ENCODE measurements around the gene FAM177A1.
"Not testable (repeated sequence)": the region's sequence is repeated elsewhere in the genome, so short reads cannot be mapped to it uniquely, and the experiment has no call there.

The FAM177A1 gene

DNA sequence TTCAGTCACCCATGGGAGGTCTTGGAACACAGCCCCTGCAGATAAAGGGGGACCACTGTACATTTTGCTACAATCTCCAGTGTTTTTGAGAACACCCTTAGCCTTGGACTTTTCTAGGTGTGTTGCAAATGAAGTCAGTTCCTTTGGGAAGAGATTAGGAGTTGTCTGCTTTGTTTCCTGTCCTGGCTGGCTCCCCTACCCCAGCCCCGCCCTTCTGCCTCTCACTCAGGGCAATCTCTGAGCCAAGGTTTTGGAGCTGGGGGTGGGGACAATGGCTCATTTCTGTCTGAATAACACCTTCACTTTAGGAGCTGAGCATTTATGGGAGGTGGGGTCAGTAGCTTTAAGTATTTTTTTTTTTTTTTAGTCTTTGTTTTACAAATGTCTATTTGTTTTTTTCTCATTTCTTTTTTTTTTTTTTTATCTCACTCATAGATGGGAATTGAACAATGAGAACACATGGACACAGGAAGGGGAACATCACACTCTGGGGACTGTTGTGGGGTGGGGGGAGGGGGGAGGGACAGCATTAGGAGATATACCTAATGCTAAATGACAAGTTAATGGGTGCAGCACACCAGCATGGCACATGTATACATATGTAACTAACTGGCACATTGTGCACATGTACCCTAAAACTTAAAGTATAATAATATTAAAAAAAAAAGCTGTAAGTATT, 15.2 kb downstream of the FAM177A1 start:
- not testable (repeated sequence) for DNase-seq (ENCODE audit: extremely low read depth in 1 of 2, low read depth in 1 of 2)

DNA sequence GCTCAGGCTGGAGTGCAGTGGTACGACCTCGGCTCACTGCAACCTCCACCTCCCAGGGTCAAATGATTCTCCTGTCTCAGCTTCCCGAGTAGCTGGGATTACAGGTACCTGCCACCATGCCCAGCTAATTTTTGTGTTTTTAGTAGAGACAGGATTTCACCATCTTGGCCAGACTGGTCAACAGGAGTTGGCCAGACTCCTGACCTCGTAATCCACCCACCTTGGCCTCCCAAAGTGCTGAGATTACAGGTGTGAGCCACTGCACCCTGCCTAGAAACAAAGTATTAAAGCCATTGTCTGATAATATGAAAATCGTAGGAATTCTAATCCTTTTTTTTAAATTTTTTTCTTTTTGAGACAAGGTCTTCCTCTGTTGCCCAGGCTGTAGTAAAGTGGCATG, 19.7 kb downstream of the FAM177A1 start:
- DNase-seq (ENCODE audit: extremely low read depth in 1 of 2, low read depth in 1 of 2) = not testable (repeated sequence)

DNA sequence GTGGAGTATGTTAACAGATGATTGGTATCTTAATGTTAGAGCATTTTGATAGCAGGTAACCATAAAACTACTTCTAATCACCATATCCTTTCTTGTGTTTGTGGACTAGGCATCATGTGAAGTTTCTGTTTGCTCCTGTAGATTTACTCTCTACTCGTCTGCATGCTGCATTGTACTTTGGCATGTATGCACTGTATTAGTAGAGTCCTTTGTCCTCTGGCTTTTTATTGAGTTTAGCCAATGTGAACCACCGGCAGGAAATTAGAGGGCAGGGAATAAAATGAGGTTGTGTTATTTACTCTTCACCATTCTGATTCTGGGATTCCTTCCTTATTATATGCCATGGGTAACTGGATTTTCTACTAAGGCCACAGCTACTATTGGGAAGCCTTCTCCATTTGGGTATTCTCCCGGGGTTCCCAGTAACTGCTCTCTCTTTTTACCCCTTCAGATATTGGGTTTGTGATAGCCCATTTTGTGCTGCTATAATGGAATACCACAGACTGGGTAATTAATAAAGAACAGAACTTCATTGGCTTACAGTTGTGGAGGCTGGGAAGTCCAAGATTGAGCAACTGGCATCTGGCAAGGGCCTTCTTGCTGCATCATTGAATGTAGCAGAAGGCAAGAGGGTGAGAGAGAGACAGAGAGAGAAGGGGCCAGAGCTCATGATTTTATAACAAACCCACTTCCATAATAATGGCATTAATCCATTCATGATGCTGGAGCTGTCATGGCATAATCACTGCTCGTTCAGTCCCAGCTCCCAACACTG, 22.4 kb downstream of the FAM177A1 start:
- DNase-seq (ENCODE audit: extremely low read depth in 1 of 2, low read depth in 1 of 2) = no peak

DNA sequence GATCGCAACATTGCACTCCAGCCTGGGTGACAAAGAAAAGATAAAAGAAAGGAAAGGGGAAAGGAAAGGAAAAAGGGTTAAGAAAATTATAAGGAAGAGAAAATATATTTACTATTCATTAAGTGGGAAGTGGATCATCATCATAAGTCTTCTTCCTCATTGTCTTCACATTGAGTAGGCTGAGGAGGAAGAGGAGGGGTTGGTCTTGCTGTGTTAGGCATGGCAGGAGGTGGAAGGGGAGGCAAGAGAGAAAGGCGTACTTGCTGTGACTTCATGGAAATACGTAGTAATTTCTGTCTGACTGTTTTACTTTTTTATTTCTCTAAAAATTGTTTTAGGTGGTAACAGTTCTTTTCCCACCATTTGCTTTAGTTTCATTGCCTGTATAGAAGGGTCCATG, 26.2 kb downstream of the FAM177A1 start:
- DNase-seq (ENCODE audit: extremely low read depth in 1 of 2, low read depth in 1 of 2) = no peak

DNA sequence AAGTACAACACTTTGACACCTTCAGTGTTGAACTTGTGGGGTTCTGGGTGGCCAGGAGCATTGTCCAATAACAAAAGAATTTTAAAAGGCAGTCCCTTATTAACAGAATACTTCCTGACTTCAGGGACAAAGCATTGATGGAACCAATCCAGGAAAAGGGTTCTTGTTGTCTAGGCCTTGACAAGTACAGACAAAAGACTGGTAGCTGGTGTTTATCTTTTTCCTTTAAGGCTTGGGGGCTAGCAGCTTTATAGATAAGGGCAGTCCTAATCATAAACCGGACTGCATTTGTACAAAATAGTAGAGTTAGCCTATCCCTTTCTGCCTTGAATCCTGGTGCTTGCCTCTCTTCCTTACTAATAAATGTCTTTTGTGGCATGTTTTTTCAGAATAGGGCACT, 27.4 kb downstream of the FAM177A1 start:
- DNase-seq (ENCODE audit: extremely low read depth in 1 of 2, low read depth in 1 of 2) = no peak

DNA sequence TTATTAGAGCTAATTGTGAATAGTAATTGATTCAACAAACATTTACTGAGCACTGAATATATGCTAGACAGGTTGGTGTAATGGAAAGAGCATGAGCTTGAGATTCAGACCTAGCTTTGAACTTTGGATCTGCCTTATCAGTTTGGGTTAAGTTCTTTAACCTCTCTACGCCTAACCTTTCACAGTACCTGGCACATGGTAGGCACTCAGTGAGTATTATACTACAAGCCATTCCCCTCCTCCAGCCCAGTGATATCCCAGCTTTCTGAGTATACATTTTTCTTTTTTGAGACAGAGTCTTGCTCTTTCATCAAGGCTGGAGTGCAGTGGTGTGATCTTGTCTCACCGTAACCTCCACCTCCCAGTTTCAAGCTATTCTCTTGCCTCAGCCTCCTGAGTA, 32.0 kb downstream of the FAM177A1 start:
- no peak for DNase-seq (ENCODE audit: extremely low read depth in 1 of 2, low read depth in 1 of 2)

DNA sequence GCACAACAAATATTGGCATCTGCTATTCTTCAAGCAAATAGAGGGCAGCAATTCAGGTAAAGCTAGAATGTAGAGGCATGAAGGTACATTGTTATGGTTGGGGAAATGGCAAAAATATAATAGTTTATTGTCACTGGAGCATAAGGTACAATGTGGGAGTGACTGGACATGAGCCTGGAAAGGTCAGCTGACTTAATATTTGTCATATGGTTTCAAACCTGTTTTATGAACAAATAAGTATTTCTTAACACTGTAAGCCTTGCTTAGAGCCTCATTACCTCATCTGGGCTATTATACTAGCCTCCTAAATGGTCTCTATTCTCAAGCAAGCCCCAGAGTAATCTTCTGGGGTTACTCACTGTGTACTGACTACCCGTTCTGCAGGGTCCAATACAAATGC, 33.7 kb downstream of the FAM177A1 start:
- no peak for DNase-seq (ENCODE audit: extremely low read depth in 1 of 2, low read depth in 1 of 2)

DNA sequence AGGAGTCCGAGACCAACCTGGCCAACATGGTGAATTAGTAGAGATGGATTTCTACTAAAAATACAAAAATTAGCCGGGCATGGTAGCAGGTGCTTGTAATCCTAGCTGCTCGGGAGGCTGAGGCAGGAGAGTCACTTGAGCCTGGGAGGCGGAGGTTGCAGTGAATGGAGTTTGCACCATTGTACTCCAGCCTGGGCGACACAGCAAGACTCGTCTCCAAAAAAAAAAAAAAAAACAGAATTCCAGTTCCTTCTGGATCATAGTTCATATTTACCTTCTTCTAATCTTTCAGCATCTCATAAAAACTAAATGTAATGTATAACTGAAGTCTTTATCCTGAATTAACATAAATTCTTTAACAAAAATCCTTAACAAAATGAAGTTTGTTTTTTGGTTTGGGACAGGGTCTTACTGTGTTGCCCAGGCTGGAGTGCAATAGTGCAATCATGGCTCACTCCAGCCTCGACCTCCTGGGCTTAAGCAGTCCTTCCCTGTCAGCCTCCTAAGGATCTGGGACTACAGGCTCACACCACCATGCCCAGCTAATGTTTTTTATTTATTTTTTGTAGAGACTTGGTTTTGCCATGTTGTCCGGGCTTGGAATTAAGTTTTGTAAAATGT, 37.6 kb downstream of the FAM177A1 start:
- DNase-seq (ENCODE audit: extremely low read depth in 1 of 2, low read depth in 1 of 2) = no peak

DNA sequence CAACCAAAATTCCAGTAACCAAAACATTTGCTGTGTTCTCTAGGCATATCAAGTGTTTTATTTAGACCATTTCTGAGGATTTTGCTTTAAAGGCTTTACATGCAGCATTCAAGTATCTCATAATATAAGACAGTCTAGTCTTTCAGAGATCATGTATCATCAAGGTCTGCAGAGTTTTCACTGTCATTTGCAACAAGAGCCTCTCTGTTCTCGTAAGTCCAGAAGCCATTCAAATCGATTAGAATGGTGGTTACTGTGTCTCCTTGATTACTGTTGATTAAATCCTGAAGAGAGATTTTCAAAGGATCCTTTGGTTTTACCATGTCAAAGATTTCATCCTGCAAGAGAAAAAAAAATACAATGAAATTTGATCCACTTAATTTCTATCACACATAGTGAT, 39.4 kb downstream of the FAM177A1 start:
- DNase-seq (ENCODE audit: extremely low read depth in 1 of 2, low read depth in 1 of 2) = no peak

DNA sequence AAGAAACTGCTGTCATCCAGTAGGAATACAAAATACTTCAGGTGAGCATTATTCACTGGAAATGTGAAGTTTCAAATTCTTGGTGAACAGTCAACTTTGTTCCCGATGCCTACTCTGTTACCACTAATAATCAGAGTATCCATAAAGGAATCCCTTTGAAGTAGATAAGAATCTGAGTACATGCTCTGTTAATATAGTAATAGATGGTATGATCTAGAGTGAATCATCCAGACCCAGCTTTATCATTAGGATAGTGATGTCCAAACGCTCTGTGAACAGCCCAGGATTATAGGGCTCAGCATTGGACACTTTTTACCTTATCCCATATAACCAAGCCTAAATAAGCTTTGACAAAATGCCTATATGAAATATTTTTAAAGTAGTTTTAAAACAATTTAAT, 42.4 kb downstream of the FAM177A1 start:
- DNase-seq (ENCODE audit: extremely low read depth in 1 of 2, low read depth in 1 of 2) = no peak

DNA sequence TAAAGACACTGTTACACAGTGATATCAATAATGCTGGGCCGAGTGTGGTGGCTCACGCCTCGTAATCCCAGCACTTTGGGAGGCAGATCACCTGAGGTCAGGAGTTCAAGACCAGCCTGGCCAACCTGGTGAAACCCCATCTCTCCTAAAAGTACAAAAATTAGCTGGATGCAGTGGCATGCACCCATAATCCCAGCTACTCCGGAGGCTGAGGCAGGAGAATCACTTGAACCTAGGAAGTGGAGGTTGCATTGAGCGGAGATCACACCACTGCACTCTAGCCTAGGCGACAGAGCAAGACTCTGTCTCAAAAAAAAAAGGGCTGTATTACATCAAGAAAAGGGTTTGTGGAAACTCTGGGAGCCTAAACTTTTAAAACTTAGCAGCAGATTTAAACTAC, 48.6 kb downstream of the FAM177A1 start:
- DNase-seq (ENCODE audit: extremely low read depth in 1 of 2, low read depth in 1 of 2) = not testable (repeated sequence)

DNA sequence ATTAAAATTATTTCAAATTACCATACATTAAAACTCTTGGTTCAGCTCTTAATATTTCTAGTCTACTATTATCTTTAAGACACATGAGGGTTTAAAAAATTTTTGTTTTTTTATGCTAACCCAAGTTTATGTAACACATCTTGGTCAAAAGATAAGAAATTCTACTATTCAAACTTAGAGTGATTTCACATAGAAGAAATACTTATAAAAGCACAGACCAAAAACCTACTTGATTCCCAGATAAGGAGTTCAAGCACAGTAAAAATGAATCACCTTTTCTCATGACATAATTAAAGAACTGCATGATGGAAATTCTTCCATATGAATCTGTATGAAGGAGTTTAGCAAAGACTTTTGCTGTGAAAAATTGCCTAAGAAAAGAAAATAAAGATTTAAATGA, 61.8 kb downstream of the FAM177A1 start:
- DNase-seq (ENCODE audit: extremely low read depth in 1 of 2, low read depth in 1 of 2) = no peak

DNA sequence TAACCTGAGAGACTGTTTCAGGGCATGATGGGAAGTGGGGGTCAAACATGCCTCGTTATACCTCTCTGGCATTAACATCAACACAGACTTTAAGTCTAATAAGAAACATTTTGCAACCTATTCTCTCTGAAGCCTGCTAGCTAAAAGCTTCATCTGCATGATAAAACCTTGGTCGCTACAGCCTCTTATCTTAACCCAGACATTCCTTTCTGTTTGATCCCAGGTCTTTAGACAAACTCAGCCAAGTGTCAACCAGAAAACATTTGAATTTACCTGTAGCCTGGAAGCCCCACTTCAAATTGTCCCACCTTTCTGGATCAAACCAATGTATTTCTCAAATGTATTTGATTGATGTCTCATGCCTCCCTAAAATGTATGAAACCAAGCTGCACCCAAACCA, 66.6 kb downstream of the FAM177A1 start:
- DNase-seq (ENCODE audit: extremely low read depth in 1 of 2, low read depth in 1 of 2) = no peak

DNA sequence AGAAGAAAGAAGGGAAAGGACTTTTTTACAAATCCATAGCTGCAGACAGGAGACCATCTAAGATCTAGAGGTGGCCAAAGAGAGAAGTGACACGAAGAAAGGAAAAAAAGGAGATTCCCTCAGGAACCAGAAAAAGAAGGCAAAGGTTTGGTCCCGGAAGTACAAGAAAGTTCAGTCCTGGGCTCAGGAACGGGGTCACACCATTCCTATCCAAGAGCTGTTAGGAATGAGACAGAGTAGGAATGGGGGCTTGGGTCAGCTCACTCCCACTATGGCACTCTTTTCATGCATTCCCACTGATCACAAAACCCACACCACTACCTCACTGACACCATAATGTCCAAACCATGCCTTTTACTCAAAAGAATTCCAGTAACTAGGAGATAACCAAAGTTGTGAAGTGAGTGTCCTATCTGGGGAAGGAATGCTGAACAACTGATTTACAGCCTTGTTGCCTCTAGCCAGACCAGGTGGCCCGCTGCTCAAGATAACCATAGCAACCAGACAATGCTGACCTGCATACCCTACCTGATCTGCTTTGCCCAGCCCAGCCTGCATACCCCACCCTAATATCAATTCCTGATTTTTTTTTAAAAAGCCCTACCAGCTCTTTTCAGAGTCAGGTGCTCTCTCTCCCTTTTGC, 67.4 kb downstream of the FAM177A1 start:
- DNase-seq (ENCODE audit: extremely low read depth in 1 of 2, low read depth in 1 of 2) = no peak

DNA sequence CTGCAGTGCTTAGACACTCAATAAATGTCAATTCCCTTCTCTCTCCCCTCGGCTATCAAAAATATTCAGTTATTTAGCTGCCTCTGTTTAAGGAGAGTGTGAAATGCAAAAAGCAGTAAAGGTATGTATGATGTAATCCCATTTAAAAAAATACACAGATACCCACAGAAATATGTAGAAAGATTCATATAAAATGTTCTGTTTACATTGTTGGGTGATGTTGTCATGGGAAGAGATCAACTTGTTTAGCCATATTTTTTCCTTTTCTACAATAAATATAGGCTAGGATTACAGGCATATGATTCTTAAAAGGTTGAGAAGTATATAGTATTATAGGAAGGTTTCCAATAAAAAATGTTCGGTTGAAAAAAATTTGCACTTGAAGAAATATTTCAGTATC, 68.0 kb downstream of the FAM177A1 start:
- no peak for DNase-seq (ENCODE audit: extremely low read depth in 1 of 2, low read depth in 1 of 2)

DNA sequence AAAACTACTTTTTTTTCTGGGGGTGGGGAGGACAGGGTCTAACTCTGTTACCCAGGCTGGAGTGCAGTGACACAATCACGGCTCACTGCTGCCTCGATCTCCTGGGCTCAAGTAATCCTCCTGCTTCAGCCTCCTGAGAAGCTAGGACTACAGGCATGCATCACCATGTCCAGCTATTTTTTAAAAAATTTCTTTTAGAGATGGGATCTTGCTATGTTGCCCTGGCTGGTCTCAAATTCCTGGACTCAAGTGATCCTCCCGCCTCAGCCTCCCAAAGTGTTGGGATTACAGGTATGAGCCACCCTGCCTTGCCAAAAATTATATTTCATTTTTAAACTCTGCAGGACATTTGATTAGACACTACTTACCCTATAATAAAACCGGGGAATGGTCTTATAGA, 70.2 kb downstream of the FAM177A1 start:
- DNase-seq (ENCODE audit: extremely low read depth in 1 of 2, low read depth in 1 of 2) = no peak

DNA sequence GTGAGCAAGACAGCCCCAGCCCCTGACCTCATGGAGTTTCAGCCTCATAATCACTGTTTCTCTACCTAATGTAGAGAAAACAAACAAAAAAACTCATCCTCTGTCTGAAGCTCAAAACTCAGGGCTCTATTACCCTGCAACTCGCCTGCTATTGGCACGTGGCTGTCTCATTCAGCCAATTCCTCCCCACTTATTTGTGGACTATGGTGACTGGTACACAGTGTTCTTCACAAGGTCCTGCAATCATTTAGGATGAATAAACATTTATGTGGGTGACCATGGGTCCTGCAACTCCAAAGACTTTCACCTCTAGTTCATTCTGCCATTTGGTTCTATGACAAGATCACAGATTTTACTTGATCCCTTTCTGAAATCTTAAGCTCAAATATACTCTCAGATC, 71.0 kb downstream of the FAM177A1 start:
- no peak for DNase-seq (ENCODE audit: extremely low read depth in 1 of 2, low read depth in 1 of 2)

DNA sequence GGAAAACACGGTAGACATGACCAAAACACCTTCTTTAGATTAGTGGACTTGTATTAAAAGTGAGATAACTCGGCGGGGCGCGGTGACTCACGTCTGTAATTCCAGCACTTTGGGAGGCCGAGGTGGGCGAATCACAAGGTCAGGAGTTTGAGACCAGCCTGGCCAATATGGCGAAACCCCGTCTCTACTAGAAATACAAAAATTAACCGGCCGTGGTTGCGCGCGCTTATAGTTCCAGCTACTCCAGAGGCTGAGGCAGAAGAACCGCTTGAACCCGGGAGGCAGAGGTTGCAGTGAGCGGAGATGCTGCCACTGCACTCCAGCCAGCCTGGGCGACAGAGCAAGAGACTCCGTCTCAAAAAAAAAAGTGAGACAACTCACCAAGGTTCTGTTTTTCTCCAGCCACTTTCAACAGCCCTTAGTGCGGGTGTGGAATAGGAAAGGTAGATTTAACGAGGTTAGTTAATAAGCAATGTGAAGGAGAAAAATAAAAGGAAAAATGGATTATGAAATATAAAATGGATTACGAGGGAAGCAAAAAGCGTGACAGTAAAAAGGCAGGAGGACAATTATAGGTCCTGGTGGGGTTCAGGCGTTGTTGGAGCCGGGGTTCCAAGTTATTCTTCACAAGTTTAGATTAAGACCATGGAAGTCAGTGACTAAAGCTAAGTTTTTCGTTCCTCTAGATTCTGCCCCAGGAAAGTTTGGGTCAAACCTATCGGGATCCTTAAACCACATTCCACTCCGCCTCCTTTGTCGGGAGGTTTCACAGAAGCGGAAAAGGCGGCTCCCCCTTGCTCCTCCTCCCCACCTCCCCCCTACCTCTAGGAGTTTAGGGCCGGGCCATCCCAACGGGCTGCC, 75.2 kb downstream of the FAM177A1 start:
- DNase-seq (ENCODE audit: extremely low read depth in 1 of 2, low read depth in 1 of 2) = no peak

DNA sequence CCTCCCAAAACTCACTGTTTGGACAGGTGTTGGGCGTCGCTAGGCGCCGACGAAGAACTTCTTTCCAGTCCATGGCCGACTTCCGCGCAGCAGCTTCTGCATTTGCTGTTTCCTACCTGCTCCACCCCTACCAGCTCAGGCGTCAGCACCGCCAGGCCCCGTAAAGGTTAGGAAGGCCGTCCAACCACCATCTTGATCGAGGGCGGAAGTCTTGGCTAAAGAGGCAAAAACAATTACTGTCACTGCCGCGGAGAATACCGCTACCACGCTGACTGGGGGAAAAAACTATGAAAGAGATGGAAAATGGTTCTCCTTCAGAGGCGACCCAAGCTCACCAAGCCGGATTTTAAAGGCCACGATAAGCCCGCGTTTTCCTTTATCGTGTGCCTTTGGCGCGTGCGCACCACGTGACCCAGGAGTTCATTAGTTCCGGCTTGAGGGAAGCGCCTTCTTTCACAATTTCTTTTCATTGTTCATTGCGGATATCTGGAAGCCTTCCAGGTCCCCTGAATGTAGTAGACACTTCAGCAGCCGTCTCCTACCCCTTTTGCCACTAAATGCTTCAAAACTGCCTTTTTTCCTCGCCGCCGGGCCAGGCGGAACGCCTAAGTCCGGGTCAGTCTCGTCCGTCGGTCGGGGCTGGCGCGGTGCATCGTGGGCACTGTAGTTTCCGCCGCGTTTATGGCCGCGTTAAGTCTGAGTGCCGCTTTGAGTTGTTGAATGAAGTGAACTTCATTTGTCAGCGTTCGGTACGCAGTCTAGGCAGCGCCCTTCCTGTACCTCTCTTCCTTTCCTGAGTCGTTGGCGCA, 76.0 kb downstream of the FAM177A1 start, which contains the start of the genes PPP2R3C and PRORP:
PPP2R3C (minus strand) TSS at position 104 of the 809 bp plus-strand sequence; CDS start at position 73, 31 bp downstream.
PRORP (plus strand) TSS at position 666 of the 809 bp plus-strand sequence. CDS start 694 bp downstream, outside the sequence.
- peak; percentile 76 to 83 for DNase-seq (ENCODE audit: extremely low read depth in 1 of 2, low read depth in 1 of 2)
